Left ventricle myocardium inferior (tissue), 1 donor: ENCODE measurements around the gene CDH18. TPM values are rescaled to one million over a fixed set of nuclear protein-coding genes. Genes with fewer than 3 reads are reported as not detected.

Experiments
- DNase-seq: peaks from one replicate; pipeline ENCODE4 v3.0.0-alpha.2; 2020
- H3K27ac ChIP-seq: fragments of 200-600 bp; replicated peaks from 2 replicates; pipeline ENCODE4 v1.8.0; 2021
- H3K27me3 ChIP-seq: fragments of 200-600 bp; 2 replicates; pipeline ENCODE4 v1.8.0; 2021; ENCODE audit warnings: low read depth
- H3K36me3 ChIP-seq: fragments of 200-600 bp; 2 replicates; pipeline ENCODE4 v1.8.0; 2021
- H3K4me1 ChIP-seq: fragments of 200-600 bp; 2 replicates; pipeline ENCODE4 v1.8.0; 2021
- H3K4me3 ChIP-seq: fragments of 200-600 bp; 2 replicates; pipeline ENCODE4 v1.8.0; 2021; ENCODE audit warnings: mild to moderate bottlenecking, moderate library complexity
- H3K9me3 ChIP-seq: fragments of 200-600 bp; replicated peaks from 2 replicates; pipeline ENCODE4 v1.8.0; 2021
- intact Hi-C: fragments of 100-400 bp; cut with micrococcal nuclease; formaldehyde crosslinking; loops from one replicate; pipeline ENCODE4 v1.11.0; 2022
- total RNA-seq: library from RNA; stranded (reverse); fragmentation: NEBNext Ultra II Directional; extraction: Animal tissue kit (Norgen Biotek cat#: 25700); gene quantifications from one replicate; pipeline ENCODE4 v1.2.1, GENCODE V29; 2021
- TF ChIP-seq, protein P1 (sequence below): fragments of 200-600 bp; IDR thresholded peaks from 2 replicates; pipeline ENCODE4 v1.8.0; 2021; ENCODE audit warnings: antibody characterized with exemption, mild to moderate bottlenecking, borderline replicate concordance
- donor health status: DM: no; HTN: yes; CAD: no; lungs with severe emphysema.

Gene CDH18
- total RNA-seq, 1 donor from 2014 or later: not detected

DNA sequence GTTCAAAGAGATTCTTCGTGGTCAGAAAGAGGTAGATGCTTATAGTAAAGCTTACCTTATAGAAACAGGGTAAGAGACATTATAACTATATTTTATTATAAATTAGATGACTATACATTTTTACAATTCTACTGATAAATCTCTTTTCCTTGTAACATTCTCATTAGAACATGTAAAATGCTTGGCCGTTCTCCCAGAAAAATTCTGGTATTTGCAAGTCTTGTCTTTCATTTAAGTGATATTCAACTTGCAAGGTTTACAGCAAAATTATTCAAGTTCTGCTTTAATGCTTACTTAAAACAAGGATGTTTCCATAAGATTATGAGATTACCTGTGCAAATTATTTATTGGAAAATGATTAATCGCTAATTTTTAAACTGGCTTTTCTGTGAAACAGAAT, 41.3 kb upstream of the CDH18 start:
- TF ChIP-seq, protein P1, sequence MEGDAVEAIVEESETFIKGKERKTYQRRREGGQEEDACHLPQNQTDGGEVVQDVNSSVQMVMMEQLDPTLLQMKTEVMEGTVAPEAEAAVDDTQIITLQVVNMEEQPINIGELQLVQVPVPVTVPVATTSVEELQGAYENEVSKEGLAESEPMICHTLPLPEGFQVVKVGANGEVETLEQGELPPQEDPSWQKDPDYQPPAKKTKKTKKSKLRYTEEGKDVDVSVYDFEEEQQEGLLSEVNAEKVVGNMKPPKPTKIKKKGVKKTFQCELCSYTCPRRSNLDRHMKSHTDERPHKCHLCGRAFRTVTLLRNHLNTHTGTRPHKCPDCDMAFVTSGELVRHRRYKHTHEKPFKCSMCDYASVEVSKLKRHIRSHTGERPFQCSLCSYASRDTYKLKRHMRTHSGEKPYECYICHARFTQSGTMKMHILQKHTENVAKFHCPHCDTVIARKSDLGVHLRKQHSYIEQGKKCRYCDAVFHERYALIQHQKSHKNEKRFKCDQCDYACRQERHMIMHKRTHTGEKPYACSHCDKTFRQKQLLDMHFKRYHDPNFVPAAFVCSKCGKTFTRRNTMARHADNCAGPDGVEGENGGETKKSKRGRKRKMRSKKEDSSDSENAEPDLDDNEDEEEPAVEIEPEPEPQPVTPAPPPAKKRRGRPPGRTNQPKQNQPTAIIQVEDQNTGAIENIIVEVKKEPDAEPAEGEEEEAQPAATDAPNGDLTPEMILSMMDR: no peak

DNA sequence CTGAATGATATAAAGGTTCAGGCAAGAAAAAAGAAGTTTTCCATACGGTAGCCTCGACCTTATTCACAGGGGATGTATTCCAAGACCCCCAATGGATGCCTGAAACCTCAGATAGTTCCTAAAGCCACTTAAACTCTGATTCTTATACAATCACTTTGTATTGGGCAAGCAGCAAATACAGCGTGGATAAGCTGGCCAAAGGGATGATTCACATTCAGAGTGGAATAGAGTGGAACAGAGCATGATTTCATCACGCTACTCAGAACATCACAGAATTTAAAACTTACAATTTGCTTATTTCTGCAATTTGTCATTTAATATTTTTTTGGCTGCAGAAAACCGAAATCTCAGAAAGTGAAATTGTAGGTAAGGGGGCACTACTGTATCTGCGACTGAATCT, 40.5 kb upstream of the CDH18 start:
- Histone ChIP-seq H3K9me3 (no peaks in the 10 kb centered on the region), H3K36me3 (no peaks in the 10 kb centered on the region), H3K4me3 (no peak overlapping the region), H3K27ac (no peak overlapping the region), H3K4me1 (no peaks in the 10 kb centered on the region), H3K27me3 (no peaks in the 10 kb centered on the region)
- no peak for DNase-seq
- TF ChIP-seq, protein P1: no peak
- intact Hi-C loops: no loop called here

More for the DNA sequence above, 41.3 kb upstream of the CDH18 start:
- Histone ChIP-seq H3K36me3 (no peaks in the 10 kb centered on the region), H3K4me3 (no peak overlapping the region), H3K9me3 (peaks cover 7% of the 10 kb centered on the region), H3K27ac (no peak overlapping the region), H3K4me1 (no peaks in the 10 kb centered on the region), H3K27me3 (no peaks in the 10 kb centered on the region)
- intact Hi-C loops: no loop called here
- DNase-seq: no peak

DNA sequence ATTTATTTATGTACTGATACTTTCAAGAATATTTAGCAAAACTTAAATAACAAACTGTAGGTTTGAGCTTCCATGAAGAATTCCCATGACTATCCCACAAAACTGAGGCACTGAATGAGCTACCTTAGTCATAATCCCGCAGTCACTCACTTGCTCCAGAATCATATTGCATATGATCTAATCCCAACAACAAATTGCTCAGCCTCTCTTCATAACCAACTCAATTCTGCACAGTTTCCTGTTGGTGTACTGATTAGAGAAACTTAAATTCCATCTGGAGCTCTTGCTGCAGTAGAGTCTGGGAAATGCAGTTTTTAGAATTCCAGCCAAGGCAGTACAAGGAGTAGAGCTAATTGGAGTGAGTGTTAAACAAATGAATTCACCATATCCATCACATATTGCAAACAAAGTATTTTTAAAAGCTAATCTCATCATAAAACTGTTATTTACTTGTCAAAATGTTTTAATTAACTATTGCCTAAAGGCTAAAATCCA, 35.7 kb upstream of the CDH18 start:
- Histone ChIP-seq H3K9me3 (peaks cover 26% of the 10 kb centered on the region), H3K36me3 (no peaks in the 10 kb centered on the region), H3K4me1 (no peaks in the 10 kb centered on the region), H3K4me3 (no peak overlapping the region), H3K27me3 (no peaks in the 10 kb centered on the region), H3K27ac (no peak overlapping the region)
- TF ChIP-seq, protein P1: no peak
- intact Hi-C loops: no loop called here
- no peak for DNase-seq

DNA sequence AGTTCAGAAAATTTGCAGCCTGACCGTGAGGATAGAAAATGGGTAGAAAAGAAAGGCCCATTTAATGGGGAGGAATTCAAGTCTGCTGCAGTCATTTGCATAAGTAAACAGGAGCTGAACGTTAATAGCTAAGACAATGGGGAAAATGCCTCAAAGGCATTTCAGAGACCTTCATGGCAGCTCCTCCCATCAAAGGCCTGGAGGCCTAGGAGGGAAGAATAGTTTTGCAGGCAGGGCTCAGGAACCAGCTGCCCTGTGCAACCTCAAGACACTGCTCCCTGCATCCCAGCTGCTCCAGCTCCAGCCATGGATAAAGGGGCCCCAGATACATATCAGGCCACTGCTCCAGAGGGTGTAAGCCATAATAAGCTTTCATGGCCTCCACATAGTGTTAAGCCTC, 32.2 kb upstream of the CDH18 start:
- TF ChIP-seq, protein P1: no peak
- no peak for DNase-seq
- no peaks in the 10 kb centered on the region for H3K36me3 ChIP-seq
- intact Hi-C loops: no loop called here
- H3K9me3 ChIP-seq: peaks cover 26% of the 10 kb centered on the region
- H3K27ac ChIP-seq: no peak overlapping the region
- H3K4me1 ChIP-seq: no peaks in the 10 kb centered on the region
- no peaks in the 10 kb centered on the region for H3K27me3 ChIP-seq
- H3K4me3 ChIP-seq: no peak overlapping the region

DNA sequence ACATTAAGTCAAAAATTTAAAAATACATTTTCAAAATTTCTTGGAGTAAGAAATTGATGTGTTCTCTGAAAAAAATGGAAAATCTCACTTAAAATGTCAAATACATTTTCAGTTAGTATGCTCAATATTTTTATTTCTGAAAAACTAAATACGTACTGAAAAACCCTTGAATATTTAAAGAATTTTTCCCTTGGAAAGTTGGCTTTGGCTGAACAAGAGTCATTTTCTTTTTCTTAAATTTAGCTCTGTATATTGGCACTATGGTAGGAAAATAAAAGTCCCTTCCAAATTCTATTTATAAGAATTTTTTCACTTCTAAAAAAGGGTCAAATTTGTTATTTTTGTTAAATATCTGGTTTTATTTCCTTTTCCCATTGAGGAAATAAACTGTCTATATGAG, 29.0 kb upstream of the CDH18 start:
- no peaks in the 10 kb centered on the region for H3K27me3 ChIP-seq
- no peak for DNase-seq
- no peak overlapping the region for H3K27ac ChIP-seq
- H3K4me3 ChIP-seq: no peak overlapping the region
- intact Hi-C loops: no loop called here
- no peaks in the 10 kb centered on the region for H3K4me1 ChIP-seq
- TF ChIP-seq, protein P1: no peak
- H3K36me3 ChIP-seq: no peaks in the 10 kb centered on the region
- peaks cover 26% of the 10 kb centered on the region for H3K9me3 ChIP-seq
